ENCODE data around the gene MZB1. TPM values are rescaled to one million over a fixed set of nuclear protein-coding genes. Genes with fewer than 3 reads are reported as not detected.

Gene MZB1
- total and polyA plus RNA-seq, 2 donors (not counting 1 experiment from before 2014, with no cell fraction given): 0.17 TPM; not detected in 1

GRCh38 chr5:139414581-139415130 lies 24.9 kb upstream of the MZB1 start:
- no peak for TF ChIP-seq EZH2 (IDR thresholded peaks at IDR 0.05; ENCODE audit: low read length, missing control alignments)
- TF ChIP-seq, protein P1, sequence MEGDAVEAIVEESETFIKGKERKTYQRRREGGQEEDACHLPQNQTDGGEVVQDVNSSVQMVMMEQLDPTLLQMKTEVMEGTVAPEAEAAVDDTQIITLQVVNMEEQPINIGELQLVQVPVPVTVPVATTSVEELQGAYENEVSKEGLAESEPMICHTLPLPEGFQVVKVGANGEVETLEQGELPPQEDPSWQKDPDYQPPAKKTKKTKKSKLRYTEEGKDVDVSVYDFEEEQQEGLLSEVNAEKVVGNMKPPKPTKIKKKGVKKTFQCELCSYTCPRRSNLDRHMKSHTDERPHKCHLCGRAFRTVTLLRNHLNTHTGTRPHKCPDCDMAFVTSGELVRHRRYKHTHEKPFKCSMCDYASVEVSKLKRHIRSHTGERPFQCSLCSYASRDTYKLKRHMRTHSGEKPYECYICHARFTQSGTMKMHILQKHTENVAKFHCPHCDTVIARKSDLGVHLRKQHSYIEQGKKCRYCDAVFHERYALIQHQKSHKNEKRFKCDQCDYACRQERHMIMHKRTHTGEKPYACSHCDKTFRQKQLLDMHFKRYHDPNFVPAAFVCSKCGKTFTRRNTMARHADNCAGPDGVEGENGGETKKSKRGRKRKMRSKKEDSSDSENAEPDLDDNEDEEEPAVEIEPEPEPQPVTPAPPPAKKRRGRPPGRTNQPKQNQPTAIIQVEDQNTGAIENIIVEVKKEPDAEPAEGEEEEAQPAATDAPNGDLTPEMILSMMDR (conservative IDR thresholded peaks at IDR 0.05 in 1 of 2, IDR thresholded peaks at IDR 0.05 in 1 of 2; ENCODE audit: low read depth in 1 of 2, low read length in 2 of 2): no peak
- Histone ChIP-seq H2AFZ (ENCODE audit: low read length) (no peak overlapping the region), H3K4me3 (replicated peaks in 1 of 4; ENCODE audit: control extremely low read depth in 1 of 4, insufficient read depth in 1 of 4, low read depth in 3 of 4, low read length in 4 of 4) (no peak overlapping the region), H3K9ac (ENCODE audit: insufficient read depth, low read length) (no peak overlapping the region), H3K27me3 (ENCODE audit: control insufficient read depth, insufficient read depth, low read length) (no peaks in the 10 kb centered on the region), H3K4me1 (ENCODE audit: control insufficient read depth, extremely low read depth, insufficient read depth, low read length) (peaks cover 3% of the 10 kb centered on the region), H3K79me2 (ENCODE audit: control insufficient read depth, insufficient read depth, low read length) (no peaks in the 10 kb centered on the region), H3K4me2 (ENCODE audit: extremely low read depth, insufficient read depth, low read length) (no peak overlapping the region), H3K36me3 (ENCODE audit: control insufficient read depth, insufficient read depth, low read length) (peaks cover 2% of the 10 kb centered on the region), H4K20me1 (ENCODE audit: control insufficient read depth, extremely low read depth, insufficient read depth, low read length) (no peaks in the 10 kb centered on the region), H3K27ac (ENCODE audit: insufficient read depth, low read length) (no peak overlapping the region), H3K9me3 (ENCODE audit: control insufficient read depth, insufficient read depth, low read depth, low read length) (no peaks in the 10 kb centered on the region)
- DNase-seq (ENCODE audit: low read depth in 2 of 2): peak in 1 of 2 donors; percentile 48

- H3K9me3 ChIP-seq (ENCODE audit: control insufficient read depth, insufficient read depth, low read depth, low read length): no peaks in the 10 kb centered on the region
- no peak overlapping the region for H3K9ac ChIP-seq (ENCODE audit: insufficient read depth, low read length)
- H3K4me1 ChIP-seq (ENCODE audit: control insufficient read depth, extremely low read depth, insufficient read depth, low read length): peaks cover 3% of the 10 kb centered on the region
- no peaks in the 10 kb centered on the region for H4K20me1 ChIP-seq (ENCODE audit: control insufficient read depth, extremely low read depth, insufficient read depth, low read length)
- H3K27me3 ChIP-seq (ENCODE audit: control insufficient read depth, insufficient read depth, low read length): no peaks in the 10 kb centered on the region
- no peak for DNase-seq (ENCODE audit: low read depth in 2 of 2)
- H3K36me3 ChIP-seq (ENCODE audit: control insufficient read depth, insufficient read depth, low read length): peaks cover 2% of the 10 kb centered on the region
- no peak overlapping the region for H3K27ac ChIP-seq (ENCODE audit: insufficient read depth, low read length)
- no peak overlapping the region for H2AFZ ChIP-seq (ENCODE audit: low read length)
- H3K79me2 ChIP-seq (ENCODE audit: control insufficient read depth, insufficient read depth, low read length): no peaks in the 10 kb centered on the region
- no peak overlapping the region for H3K4me3 ChIP-seq (replicated peaks in 1 of 4; ENCODE audit: control extremely low read depth in 1 of 4, insufficient read depth in 1 of 4, low read depth in 3 of 4, low read length in 4 of 4)
- no peak for TF ChIP-seq EZH2 (IDR thresholded peaks at IDR 0.05; ENCODE audit: low read length, missing control alignments)
- TF ChIP-seq, protein P1 (conservative IDR thresholded peaks at IDR 0.05 in 1 of 2, IDR thresholded peaks at IDR 0.05 in 1 of 2; ENCODE audit: low read depth in 1 of 2, low read length in 2 of 2): no peak
- H3K4me2 ChIP-seq (ENCODE audit: extremely low read depth, insufficient read depth, low read length): no peak overlapping the region
These were observed 24.2 kb upstream of the MZB1 start for GRCh38 chr5:139413963-139414362.

GRCh38 chr5:139413153-139413552 lies 23.4 kb upstream of the MZB1 start:
- H3K9ac ChIP-seq (ENCODE audit: insufficient read depth, low read length): no peak overlapping the region
- no peak for DNase-seq (ENCODE audit: low read depth in 2 of 2)
- H3K79me2 ChIP-seq (ENCODE audit: control insufficient read depth, insufficient read depth, low read length): no peaks in the 10 kb centered on the region
- peaks cover 2% of the 10 kb centered on the region for H3K36me3 ChIP-seq (ENCODE audit: control insufficient read depth, insufficient read depth, low read length)
- no peaks in the 10 kb centered on the region for H3K27me3 ChIP-seq (ENCODE audit: control insufficient read depth, insufficient read depth, low read length)
- peaks cover 3% of the 10 kb centered on the region for H3K4me1 ChIP-seq (ENCODE audit: control insufficient read depth, extremely low read depth, insufficient read depth, low read length)
- H3K27ac ChIP-seq (ENCODE audit: insufficient read depth, low read length): no peak overlapping the region
- TF ChIP-seq EZH2 (IDR thresholded peaks at IDR 0.05; ENCODE audit: low read length, missing control alignments): no peak
- TF ChIP-seq, protein P1 (conservative IDR thresholded peaks at IDR 0.05 in 1 of 2, IDR thresholded peaks at IDR 0.05 in 1 of 2; ENCODE audit: low read depth in 1 of 2, low read length in 2 of 2): no peak
- no peak overlapping the region for H2AFZ ChIP-seq (ENCODE audit: low read length)
- H3K4me3 ChIP-seq (replicated peaks in 1 of 4; ENCODE audit: control extremely low read depth in 1 of 4, insufficient read depth in 1 of 4, low read depth in 3 of 4, low read length in 4 of 4): no peak overlapping the region
- no peaks in the 10 kb centered on the region for H4K20me1 ChIP-seq (ENCODE audit: control insufficient read depth, extremely low read depth, insufficient read depth, low read length)
- H3K4me2 ChIP-seq (ENCODE audit: extremely low read depth, insufficient read depth, low read length): no peak overlapping the region
- no peaks in the 10 kb centered on the region for H3K9me3 ChIP-seq (ENCODE audit: control insufficient read depth, insufficient read depth, low read depth, low read length)

All from fibroblast of lung (primary cell).